GM21717 (cell line): ENCODE data around the gene ABI3BP.

Experiments
- ATAC-seq: cut with Tn5 transposase; IDR thresholded peaks from one replicate; pipeline ENCODE4 v1.9.1; 2021; ENCODE audit warnings: mild to moderate bottlenecking, moderate library complexity; ENCODE audit not compliant: unreplicated experiment

ABI3BP gene

GRCh38 chr3:100780071-100780622 is 213.1 kb downstream of the ABI3BP start:
- no peak for ATAC-seq

DNA sequence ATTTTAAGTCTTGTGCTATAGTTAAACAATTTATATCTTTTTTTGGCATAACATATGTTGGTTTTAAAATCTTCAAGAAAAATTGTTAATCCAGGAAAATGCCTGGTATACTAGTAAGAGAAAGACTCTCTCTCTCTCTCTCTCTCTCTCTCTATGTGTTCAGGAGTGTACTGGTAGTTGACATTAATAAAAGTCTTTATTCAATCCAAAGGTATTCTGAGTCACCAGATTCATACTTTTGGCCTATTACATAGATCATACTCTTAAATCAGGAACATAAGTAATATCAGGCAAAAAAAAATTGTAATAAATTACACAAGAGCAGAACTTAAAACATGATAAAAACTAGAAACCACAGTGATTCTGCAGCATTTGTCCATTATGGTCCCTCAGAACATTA is 213.7 kb downstream of the ABI3BP start:
- no peak for ATAC-seq

DNA sequence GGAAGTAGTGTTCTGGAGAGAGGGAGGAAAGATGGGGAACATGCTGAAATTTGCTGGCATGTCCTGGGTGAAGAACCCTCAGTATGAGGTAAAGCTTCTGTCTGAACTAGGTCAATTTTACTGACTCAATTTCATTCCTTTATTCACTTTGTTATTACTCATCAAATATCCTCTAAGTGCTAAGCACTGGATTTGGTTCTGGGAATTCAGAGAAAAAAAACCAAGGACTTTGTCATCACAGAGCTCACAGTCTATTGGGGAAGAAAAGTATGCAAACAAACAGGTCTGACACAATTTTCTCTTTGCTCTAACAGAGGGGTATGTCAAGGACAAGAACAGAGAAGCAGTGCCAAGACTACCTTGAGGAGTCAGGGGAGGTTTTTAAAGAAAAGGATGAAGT is 215.9 kb downstream of the ABI3BP start:
- ATAC-seq = no peak

GRCh38 chr3:100776746-100777145 is 216.5 kb downstream of the ABI3BP start:
- ATAC-seq = no peak

DNA sequence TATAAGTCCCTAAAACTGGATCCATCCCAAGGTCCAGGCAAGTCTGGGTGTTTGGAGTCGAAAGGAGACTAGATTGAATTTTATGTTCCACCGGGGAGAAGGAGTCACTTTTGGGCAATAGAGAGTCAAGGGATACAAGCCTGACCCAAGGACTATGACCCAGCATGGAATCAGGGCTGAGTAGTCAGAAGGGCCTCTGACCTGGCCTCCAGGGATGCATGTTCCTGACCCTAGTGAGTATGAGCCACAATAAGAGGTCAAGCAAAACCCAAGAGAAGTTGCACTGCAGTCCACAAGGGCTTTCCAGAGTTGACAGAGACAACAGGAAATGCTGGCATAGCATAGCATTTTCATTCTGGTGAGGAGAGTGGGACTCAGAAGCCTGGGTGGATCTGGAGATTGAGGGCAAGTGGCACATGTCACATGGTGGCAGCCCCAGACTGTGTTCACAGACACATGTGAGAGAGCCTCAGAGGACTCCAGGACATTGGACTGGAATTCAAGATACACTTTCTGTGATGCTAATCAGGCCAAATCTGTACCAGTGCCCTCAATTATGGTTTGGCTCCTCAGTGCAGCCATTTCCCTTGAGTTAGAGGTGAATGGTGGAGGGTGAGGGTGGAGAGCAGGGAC is 217.0 kb downstream of the ABI3BP start:
- ATAC-seq = no peak

GRCh38 chr3:100775669-100776068 is 217.6 kb downstream of the ABI3BP start:
- no peak for ATAC-seq

DNA sequence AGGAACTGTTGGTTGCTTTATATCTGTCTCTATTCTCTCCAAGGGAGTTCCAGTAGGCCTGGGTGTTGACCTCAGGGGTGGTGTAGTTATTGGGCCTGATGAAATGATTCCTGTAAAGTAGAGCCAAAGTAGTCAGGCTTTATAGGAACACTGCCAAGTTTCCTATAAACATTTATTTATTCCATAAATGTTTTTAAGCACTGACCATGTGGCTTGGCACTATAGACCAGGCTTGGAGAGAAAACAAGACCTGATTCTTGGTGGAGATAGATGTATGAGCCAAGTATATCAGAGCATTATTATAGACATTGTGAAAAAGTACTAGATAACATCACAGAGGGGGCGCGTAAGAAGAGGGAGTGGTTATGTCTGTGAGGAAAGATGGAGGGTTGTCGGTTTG is 218.0 kb downstream of the ABI3BP start:
- ATAC-seq = no peak

- no peak for ATAC-seq
Measured at GRCh38 chr3:100769693-100770092, 223.5 kb downstream of the ABI3BP start.

DNA sequence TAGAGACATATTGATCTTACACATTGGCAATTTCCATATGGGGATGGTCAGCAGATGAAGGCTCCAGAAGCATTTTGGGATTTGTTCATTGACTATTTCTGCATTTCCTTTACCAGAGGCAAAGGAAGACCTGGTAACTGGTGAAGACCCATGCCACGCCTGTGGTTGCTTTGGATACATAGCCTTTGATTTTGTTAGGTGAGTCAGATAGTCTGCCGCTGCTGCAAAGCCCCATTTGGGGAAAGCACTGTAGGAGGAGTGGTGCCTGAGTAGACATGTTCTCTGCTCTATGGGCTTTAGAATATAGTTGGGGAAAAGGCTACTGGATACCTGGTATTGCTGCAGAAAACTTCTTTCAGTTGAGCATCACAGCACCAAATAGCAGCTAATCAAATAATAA is 227.2 kb downstream of the ABI3BP start:
- ATAC-seq = no peak

- ATAC-seq = no peak
Measured at GRCh38 chr3:100765437-100765975, 227.7 kb downstream of the ABI3BP start.

GRCh38 chr3:100761951-100762350 is 231.3 kb downstream of the ABI3BP start:
- ATAC-seq = no peak

- ATAC-seq = peak; percentile 75
Measured at GRCh38 chr3:100761211-100761942, 231.8 kb downstream of the ABI3BP start.

DNA sequence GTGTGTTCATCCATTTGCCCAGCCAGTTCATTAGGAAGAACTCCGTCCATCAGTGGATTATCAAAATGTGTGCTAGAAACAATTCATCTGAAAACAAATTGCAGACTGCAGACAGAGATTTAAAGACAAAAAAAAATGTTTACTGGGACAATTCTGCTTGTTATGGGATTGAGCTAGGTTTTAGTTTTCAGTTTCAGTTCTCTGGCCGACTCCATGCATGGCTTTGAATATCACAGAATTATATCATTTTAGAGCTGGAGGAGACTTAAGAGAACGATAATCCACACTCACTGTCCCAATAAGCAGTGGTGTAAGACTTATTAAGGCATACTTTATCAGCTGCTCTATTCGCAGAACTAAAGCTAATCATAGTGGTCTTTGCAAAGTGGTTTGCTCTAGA is 232.8 kb downstream of the ABI3BP start:
- ATAC-seq = no peak

GRCh38 chr3:100759950-100760349 is 233.3 kb downstream of the ABI3BP start:
- no peak for ATAC-seq

- ATAC-seq = no peak
Measured at GRCh38 chr3:100759159-100759558, 234.1 kb downstream of the ABI3BP start.

DNA sequence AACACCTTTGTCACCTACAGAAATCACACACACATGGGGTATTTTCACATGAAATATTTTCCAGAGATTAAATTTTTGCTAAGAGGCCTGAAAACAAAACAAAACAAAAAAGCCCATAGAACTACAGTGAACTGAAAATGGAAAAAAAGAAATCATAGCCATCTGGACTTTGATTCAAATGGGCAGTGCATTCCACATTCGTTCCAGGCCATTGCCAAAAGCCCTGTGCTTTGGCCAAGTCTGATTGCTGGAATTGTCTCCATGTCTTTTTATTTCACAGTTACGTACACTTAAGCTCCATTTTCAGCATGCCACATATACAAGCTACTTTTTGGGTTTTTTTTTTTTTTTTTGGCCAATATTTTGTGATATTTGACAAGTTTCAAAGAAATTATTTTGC is 236.8 kb downstream of the ABI3BP start:
- ATAC-seq = no peak

DNA sequence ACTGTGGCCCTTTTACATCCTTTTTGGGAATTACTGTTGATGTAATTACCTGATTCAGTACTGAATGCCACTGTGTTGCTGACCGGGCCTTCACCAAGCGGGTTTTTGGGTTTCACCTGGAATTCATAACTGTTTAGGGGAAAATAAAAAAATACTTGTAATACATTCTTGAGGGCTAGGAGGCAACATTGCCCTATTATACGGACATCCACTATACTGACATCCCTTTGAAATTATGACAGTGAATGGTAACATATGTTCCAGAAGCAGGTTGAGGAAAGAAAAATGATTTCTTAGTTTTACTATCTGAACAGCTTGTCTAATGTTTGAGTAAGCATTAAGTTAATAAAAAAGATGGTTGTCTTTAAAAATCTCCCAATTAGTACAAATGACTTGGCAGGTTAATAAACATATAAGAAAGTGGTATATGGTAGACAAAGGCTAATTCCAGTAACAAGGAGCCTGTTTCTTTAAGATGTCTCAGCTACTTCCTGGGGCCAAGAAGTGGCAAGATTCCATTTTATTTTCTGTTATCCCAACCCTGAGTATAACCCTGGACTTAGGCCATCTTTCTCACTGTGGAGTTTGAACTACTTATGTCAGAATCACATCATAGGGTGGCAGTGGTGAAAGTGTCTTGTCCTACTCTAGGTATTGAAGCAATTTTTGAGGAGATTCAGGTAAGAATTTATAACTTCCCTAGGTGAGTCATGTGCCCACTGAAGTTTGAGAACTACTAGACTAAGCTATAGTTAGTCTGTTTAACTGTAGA is 238.5 kb downstream of the ABI3BP start:
- no peak for ATAC-seq

GRCh38 chr3:100753846-100754245 is 239.4 kb downstream of the ABI3BP start:
- no peak for ATAC-seq

GRCh38 chr3:100748967-100749366 is 244.3 kb downstream of the ABI3BP start:
- ATAC-seq = no peak

GRCh38 chr3:100748220-100748619 is 245.0 kb downstream of the ABI3BP start:
- ATAC-seq = no peak

DNA sequence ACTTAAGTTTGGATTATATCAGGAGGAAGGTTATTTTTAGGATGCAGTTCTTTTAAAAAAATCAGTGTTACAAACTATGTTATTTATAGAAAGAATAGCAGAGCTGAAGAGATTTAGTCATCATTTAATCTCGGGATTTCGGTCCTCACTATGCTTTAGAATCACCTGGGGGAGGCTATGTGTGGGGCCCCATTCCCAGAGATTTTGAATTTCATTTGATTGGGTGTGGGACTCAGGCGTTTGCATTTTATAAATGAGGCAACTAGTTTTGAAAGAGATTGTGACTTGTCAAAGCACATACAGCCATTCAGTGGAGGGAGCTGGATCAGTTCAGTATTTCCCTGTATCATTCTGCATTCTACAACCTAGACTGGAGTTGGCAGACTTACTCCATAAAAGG is 247.1 kb downstream of the ABI3BP start:
- ATAC-seq = no peak
